Left kidney (tissue), 2 donors: Measurements from ENCODE around the gene AK8. TPM values are rescaled to one million over a fixed set of nuclear protein-coding genes. Genes with fewer than 3 reads are reported as not detected.
"Not testable (repeated sequence)": the region's sequence is repeated elsewhere in the genome, so short reads cannot be mapped to it uniquely, and the experiment has no call there.

Experiments used
- DNase-seq: peaks from one replicate; pipeline ENCODE4 v3.0.0-alpha.2; 2013
- polyA plus RNA-seq: library from polyadenylated mRNA; unstranded; fragments of 120-200 nt; gene quantifications from one replicate; pipeline ENCODE4 v1.2.1, GENCODE V29; 2013; ENCODE audit not compliant: insufficient read length

Gene AK8
- polyA plus RNA-seq, 1 donor = 3.9 TPM

DNA sequence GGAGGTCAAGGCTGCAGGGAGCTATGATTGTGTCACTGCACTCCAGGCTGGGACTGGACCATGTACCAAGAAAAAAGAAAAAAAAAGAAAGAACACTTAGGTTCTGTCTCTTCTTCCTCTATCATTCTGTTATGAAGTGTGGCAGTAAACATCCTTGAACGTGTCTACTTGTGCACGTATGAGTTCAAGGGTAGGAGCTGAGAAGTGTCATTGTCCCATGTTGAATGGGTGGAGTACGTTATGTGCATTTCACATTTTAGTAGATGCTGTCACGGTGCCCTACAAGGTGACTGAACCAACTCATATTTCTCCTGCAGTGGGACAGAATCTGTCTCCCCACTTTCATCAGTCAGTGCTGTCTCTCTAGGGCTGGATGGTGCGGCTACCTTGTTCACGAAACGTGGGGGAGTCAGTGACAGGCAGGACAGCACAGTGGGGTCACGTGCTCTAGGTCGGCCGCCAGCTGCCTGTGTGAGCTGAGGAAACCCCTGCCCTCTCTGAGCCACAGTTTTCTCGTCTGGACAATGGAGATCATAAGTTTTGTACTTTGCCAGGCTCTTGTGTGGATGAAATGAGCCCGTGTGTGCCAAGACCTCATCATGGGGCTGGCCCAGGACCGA, 160.6 kb downstream of the AK8 start:
- DNase-seq = no peak

DNA sequence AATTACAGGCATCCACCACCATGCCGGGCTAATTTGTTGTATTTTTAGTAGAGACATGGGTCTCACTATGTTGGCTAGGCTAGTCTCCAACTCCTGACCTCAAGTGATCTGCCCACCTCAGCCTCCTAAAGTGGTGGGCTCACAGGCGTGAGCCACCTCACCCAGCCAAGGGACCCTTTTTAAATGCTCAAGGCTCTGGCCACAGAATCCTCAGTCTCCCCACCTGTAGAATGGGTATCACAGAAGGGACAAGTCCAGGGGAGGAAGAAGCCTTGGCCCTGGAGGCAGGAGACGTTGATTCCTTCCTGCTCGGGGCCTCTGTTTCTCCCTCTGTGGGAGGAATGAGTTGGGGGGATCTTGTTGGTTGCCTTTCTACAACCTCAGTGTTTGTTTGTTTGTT, 162.1 kb downstream of the AK8 start:
- DNase-seq = no peak

DNA sequence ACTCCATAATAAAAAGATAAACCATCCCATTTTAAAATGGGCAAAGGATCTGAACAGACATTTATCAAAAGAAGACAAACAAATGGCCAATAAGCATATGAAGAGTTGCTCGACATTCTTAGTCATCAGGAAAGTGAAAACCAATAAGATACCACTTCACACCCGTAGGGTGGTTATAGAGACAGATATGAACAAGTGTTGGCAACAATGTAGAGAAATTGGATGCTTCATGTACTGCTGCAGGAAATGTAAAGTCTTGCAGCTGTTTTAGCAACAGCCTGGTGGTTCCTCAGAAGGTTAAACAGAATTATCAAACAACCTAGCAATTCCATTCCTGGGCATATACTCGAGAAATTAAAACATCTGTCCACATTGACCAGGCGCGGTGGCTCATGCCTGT, 165.3 kb downstream of the AK8 start:
- DNase-seq = no peak

DNA sequence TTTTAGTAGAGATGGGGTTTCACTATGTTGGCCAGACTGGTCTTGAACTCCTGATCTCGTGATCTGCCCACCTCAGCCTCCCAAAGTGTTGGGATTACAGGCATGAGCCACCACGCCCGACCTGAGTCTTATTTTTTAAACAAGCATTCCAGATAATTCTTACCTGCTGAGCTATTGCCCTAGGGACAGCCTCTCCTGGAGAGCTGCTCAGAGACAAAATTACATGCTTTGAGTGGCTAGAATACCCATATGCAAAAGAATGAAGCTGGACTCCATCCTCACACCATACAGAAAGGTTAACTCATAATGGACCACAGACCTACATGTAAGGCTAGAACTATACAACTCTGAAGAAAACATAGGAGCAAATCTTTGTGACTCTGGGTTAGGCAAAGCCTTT, 166.2 kb downstream of the AK8 start:
- no peak for DNase-seq

DNA sequence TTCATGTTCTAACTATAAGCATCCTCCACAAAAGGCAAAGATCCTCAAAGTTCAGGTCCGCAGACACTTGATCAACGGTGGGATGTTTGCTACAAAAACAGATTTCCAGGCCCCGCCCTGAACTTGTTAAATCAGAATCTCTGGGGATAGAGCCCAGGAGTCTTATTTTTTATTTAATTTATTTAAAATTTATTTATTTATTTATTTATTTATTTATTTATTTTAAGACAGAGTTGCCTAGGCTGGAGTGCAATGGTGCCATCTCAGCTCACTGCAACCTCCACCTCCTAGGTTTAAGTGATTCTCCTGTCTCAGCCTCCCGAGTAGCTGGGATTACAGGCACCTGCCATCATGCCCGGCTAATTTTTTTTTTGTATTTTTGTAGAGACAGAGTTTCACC, 166.9 kb downstream of the AK8 start:
- DNase-seq = not testable (repeated sequence)

DNA sequence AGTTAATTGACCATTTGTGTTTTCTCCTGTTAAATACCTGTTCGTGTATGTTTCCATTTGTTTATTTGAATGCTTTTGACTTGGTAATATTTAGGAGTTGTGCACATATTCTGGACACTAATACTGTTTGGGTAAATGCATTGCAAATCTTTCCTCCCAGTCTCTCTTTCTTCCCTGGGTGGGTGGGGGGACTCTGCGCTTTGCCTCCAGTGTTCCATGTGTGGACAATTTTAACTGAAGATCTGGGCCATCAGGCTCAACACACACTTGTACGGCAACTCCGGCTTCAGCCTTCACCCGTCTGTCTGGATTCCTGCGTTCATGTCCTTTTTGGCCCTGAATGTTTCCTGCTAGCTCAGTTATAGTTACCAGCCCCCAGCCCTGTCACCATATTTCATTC, 167.8 kb downstream of the AK8 start:
- DNase-seq = no peak

DNA sequence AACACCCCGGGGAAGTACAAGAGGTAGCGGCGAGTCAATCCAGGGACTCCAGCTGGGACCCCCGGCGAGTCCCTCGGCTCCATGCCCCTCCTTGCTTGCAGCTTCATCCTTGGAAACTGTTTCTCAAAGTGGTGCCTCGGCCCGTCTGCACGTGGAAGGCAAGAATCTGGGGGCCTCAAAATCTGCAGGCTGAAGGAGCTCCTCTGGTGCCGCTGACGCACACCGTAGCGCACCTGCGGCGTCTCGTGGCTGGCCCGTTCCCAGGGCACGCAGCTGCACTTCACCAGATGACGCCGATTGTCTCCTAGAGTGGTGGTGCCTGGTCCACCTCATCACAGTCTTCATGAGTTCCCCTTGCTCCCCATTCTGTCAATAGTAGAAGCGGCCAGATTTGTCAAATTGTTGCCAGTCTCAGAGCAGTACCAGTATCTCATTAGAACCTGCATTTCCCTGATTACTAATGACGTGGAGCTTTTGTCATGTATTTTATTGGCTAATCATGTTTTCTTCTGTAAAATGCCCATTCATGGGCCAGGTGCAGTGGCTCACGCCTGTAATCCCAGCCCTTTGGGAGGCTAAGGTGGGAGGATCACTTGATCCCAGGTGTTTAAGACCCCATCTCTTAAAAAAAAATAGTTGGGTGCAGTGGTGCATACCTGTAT, 169.2 kb downstream of the AK8 start:
- DNase-seq = no peak

DNA sequence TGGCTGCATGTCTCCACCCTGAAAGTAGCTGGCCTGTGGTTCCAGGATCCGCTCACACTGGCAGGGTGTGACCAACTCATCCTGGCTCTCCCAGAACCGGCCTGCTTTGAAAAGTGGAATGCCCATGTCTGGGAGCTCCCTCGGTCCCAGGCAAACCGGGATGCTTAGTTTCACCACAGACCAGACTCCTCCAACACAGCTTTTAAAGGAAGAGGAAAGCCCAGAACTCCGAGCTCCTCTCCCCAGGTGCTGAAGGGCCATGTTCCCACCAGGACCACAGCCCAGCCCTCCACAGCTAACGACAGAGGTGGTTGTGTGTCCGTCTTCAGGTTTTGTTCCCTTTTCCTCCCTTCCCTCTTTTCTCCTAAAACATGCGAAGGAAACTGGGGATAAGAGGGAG, 169.8 kb downstream of the AK8 start:
- no peak for DNase-seq

DNA sequence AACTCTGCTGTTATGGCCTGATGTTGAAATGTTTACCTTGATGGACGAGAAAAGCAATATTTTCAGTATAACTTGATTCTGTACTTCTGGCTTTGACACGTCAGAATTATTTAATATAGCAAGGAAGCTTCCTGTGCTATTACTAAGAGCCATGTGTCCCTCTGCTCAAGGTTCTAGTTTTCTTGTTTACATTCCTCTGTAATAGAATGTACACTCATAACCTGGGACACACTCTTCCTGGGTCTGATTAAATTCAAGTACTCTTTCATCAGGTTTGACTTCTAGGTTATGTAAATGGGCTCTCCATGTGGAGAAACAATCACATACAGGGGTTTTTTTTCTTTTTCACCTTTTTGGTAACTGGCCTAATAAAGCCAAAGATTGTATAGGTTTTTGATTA, 174.7 kb downstream of the AK8 start:
- no peak for DNase-seq

DNA sequence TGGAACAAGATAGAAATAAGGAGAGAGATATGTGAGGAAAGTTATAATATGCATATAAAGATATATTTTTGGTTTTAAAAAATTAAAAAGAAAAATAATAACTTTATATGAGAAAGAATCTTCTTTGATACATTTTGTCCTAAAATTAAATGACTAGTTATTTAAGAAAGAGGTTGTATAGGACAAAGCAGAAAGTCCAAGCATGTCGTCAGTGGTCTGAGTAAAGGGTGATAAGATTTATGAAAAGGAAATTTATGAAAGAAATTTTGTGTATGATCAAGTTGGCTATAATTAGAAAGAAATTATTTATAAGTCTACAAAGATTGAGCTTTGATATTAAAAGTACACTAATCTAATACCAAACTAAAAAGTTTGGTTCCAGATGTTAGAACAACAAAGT, 175.8 kb downstream of the AK8 start:
- no peak for DNase-seq

DNA sequence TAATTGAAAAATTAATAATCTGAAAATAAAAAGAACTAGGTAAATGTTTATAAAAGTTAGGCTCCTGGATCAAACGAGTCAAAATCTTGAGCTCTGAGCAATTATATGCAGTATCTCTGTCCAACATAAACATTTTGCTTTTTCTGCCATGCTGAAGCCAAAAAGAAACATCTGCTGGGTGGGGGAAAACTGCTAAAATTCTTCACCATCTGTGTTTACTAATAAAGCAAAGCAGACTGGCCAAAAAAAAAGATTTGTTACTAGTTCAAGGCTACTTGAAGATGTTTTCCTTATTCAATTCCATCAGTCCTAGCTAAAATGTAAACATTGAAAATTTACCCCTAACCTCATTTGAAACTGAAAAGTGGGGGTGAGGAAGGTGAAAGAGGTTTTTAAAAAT, 178.1 kb downstream of the AK8 start:
- DNase-seq = peak; percentile 8

DNA sequence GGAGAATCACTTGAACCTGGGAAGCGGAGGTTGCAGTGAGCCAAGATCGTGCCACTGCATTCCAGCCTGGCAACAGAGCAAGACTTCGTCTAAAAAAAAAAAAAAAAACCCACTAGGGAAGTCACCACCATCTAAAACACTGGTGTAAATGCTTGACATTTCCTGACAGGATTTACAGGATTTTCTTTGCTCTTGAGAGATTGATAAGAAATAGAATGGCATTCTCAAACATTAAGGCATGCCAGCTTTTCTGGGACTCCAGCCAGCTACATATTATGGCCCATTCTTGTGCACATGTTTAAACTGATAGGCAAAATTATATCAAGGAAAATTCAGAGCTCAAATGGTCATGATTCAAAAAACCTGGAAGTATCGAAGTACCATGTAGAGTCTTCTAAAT, 179.1 kb downstream of the AK8 start:
- no peak for DNase-seq

DNA sequence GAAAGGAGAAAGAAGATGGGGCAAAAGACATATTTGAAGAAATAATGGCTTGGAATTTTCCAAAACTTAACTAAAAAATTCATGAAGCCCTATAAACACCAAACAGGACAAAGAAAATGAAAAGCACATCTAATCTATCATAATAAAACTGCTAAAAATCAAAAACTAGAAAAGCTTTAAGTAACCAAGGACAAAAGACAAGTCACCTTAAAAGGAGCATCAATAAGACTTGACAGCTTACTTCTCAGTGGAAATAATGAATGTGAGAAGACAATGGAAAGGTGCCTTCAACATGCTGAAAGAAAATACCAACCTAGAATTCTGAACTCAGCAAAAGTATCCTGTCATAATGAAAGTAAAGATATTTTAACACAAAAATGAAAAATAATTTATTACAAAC, 180.9 kb downstream of the AK8 start:
- no peak for DNase-seq

DNA sequence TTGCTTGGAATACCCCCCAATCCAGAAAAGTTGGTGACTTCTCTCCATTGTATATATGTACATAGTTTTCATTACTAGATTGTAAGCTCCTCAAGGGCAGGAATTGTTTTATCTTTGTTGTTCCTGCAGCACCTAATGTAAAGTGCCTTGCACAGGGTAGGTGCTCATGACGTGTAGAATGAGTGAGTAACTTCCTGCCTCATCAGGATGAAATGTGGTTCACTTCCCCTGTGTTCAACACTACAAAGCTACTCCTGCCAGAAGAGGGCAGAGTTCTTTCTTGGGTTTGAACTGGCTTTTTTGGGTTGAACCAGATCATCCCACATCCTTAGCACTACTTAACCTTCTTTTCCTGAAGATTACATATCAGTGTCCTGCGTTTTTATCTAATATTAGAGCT, 183.9 kb downstream of the AK8 start:
- no peak for DNase-seq

DNA sequence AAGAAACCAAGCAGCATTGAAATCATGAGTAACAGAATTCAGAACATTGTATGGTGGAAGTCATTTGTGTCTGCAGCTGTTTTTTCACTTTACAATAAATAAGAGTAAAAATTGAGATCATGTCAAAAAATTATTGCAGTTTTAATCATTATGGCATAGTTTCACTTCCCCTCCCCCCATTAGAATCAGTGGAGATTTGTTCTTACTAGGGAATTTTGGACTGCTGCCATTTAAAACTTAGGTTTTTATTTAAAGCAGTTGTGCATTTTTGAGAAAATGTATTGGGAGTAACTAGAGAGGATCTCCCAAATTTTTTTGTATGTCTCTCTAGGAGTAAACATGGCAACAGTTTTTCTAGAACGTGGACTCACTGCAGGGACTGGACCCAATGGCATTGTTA, 187.4 kb downstream of the AK8 start:
- DNase-seq = no peak

DNA sequence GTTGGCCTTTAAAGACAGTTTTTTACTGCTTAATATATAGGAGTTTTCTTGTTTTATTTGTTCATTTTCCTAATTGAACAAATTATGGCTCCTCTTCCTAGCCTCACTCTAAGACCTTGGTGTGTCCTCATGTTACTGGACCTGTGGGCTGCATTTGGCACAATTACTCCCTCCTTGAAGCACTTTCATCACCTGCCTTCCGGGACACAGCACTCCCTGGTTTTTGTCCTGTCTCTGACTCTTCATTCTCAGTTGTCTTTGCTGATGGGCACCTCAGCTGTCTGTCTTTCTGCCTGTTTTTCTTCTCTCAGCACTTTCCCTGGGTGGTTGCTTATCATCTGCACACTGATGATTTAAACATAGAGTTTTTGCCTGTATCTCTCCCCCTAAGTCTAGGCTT, 194.2 kb downstream of the AK8 start:
- no peak for DNase-seq

DNA sequence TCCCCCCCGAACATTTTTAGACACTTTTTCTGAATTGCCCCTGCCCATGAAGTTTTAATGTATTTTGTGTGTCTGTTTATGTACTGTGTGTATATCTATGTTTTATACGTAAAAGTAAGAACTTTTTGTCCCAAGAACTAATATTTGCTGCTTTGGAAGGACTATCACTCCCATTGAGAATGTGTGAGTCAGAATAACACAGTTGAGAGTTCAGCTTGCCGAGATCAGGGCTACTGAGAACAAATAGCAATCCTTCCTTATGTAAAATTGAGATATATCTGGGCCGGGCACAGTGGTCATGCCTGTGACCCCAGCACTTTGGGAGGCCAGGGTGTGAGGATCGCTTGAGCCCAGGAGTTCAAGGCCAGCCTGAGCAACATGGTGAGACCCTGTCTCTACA, 196.5 kb downstream of the AK8 start:
- DNase-seq = no peak

DNA sequence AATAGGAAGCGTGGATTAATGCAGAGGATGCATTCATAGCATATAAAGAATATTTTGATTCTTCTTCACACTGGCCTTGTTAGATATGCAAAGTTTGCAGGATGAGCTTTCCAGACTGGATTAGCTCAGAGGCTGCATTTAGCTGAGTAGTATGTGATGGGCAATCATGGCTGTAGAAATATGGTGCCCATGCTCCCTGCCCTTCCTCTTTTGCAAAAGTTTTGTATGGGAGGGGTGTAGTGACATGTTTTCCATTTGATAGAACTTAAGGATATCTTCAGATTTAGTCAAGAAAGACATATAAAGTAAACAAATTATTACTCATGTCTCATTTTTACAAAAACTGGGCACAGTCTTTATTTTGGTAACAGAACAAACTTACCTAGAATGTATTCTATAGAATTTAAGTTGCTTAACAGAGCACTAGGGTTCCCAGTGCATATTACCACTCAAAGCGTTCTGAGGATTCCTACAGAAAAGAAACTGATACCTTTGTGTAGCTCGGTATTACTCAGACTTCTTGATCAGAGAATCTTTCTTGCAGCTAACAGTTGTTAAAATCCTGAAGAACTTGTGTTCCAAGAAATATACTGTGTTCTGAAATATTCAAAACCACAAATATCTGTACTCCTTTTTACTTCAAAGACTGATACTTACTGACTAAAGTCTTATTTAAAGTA, 198.0 kb downstream of the AK8 start:
- DNase-seq = no peak

DNA sequence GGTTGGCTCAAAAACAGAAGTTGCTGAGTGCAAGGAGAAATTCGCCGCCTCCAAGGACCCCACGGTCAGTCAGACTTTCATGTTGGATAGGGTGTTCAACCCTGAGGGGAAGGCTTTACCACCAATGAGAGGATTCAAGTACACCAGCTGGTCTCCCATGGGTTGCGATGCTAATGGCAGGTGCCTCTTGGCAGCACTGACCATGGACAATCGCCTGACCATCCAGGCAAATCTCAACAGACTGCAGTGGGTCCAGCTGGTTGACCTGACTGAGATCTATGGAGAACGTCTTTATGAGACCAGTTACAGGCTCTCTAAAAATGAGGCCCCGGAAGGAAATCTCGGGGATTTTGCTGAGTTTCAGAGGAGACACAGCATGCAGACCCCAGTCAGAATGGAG, 200.1 kb downstream of the AK8 start:
- DNase-seq = no peak
